Vagina (tissue), 2 donors: ENCODE data around the gene SCIN.

Experiments
- CTCF ChIP-seq, 3 experiments: fragments of 450-650 bp in 2 of 3; fragments of 200-600 bp in 1 of 3; sonication (generic) in 1 of 3; IDR thresholded peaks; one replicate each; pipeline ENCODE4 v1.5.1; 2017 to 2019; ENCODE audit warnings: antibody characterized with exemption in 3 of 3, mild to moderate bottlenecking in 2 of 3, moderate library complexity in 2 of 3
- POLR2A ChIP-seq, 2 donors: fragments of 450-650 bp; IDR thresholded peaks; one replicate each; pipeline ENCODE4 v1.6.1; 2017; ENCODE audit warnings: antibody characterized with exemption in 2 of 2, mild to moderate bottlenecking in 2 of 2, moderate library complexity in 2 of 2
- POLR2AphosphoS5 ChIP-seq, 2 donors: sonication (generic); formaldehyde crosslinking; IDR thresholded peaks; one replicate each; pipeline ENCODE4 v1.9.0; 2017; ENCODE audit warnings: antibody characterized with exemption in 2 of 2, mild to moderate bottlenecking in 2 of 2, low read depth in 1 of 2; ENCODE audit not compliant: insufficient read depth in 1 of 2

GRCh38 chr7:12583922-12584321 is 13.4 kb downstream of the SCIN start:
- TF ChIP-seq CTCF (IDR thresholded peaks at IDR 0.05) (no peak), POLR2A (IDR thresholded peaks at IDR 0.05) (no peak), POLR2AphosphoS5 (IDR thresholded peaks at IDR 0.05; ENCODE audit: insufficient read depth in 1 of 2, low read depth in 1 of 2) (no peak)
